Fibroblast of skin of back (primary cell): Measurements from ENCODE around the gene GRB2.
A peak's percentile ranks its signal among the peaks of the same experiment; 100 is the strongest.

Source experiments
- DNase-seq: peaks from one replicate; pipeline ENCODE4 v3.0.0-alpha.2; 2013

Gene GRB2

GRCh38 chr17:75273977-75274708 is 131.3 kb downstream of the GRB2 start:
- DNase-seq = peak; percentile 44

DNA sequence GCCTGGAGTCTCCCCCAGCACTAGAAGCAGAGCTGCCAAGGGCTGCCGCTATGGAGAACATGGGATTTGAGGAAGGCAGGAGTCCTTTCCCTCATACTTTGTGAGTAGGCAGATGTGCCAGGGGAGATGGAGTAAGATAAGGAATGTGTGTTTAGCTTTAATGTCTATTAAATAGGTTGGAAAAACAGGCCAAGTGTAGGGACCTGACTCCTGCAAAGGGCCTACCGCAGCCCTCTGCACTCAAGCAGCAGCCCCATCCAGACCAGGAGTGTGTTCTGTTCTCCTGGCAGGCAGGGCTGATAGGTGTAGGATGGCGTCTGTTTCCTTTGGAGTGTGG is 132.7 kb downstream of the GRB2 start:
- DNase-seq = no peak

DNA sequence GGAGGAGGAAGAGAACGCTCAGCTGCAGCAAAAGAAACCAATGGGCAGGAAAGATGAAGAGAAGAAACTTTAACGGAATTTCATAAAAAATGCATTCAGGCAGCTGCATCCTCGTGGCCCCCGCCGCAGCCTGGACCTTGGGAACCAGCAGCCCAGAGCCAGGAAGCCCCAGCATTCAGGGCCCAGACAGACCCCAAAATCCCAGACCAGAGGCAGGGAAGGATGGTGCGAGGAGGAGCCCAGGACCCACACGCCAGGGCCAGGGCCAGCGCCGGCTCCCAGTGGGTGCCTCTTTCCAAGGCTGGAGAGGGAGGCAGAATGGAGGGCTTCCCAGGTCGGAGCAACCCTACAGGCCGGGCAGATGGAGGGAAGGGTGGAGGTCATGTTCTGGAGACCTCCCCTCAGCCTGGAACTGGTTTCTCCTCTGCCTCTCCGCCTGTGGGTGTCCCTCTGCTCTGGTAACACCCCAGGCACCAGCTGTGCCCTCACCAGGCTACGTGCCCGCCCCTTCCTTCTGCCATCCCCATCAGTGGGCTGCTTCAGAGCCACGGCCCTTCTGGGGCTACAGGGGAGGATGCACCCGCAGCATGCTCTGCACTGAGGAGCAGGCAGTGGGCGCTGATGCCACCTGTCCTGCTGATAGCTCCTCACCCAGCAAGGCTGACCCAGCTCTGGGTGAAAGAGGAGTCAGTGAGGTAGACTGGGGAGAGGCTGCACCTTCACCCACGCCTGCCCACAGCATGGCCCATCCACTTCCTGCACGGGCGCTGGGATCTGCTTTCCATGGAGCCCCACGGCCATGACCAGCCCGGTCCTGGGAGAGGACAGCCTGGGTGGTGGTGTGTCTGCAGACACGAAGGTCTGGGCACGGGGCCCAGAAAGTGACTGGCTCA is 133.3 kb downstream of the GRB2 start:
- no peak for DNase-seq

DNA sequence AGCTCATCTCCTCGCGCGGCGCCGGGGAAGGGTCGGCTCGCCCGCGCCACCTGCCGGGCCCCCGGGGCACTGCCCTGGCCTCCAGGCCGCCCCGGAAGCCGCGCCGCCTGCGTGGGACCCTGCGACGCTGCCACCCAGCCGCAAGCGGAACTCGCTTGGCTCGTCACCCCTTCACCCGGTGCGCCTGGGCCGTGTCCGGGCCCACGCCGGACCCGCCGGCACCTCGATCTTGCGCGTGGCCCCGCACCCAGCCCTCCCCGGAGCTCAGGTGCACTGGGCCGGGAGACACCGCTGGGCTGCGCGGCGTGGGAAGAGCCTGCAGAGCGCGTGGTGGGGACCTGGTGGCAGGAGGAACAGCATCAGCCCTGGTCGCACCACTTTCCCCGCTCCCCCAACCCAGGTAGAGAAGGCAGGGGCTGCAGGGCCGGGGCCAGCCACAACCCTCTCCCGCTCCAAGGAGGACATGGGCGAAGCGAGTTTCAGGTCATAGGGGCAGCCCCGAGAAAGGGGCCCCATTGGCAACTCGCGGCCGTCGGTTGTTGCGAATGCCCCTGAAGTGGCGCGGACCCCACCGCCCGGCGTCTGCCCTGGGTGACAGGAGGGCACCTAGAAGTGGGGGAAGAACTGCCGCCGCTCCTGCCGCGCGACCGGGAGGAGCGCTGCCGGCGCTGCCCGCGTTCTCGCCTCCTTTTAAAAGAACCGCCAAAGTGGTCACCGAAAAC is 134.1 kb downstream of the GRB2 start:
- DNase-seq = peak; percentile 73

GRCh38 chr17:75270966-75271232 is 134.6 kb downstream of the GRB2 start, which contains the start of gene MIF4GD:
MIF4GD (minus strand) TSS chr17:75271231; CDS start chr17:75270195, 1,036 bp downstream.
- DNase-seq = no peak

DNA sequence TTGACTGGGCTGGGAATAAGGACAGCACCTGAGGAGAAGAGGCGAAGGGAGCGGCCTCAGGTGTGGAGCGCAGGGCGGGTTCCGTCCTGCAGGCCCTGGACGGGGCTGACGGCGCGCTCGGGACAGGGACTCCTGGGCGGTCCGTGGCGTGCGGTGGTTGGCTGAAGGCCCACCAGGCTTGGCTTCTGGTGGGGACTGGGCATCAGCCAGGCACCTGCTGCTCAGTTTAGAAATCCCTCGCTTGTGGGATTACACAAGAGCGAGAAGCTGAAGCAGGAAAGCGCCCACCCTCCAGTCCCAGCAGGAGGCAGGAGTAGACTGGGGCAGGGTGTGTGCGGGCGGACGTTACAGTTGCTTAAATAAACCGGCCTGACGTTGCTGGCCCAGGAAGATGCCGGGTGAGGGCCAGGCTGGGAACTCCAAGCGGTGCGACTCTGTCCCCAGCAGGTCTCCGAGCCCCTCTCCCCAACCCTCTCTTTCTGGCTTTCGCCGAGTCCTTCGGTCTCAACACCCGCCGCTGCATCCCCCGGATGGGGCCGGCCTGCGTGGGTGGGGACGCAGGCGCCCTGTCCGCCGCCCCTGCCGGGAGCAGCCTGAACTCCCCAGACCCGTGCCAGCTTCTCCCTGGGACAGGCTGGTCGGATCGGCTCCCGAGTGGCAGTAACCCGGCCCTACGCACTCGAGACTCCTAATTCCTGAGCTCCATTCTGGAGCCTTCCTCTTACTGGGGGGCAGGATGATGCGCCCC is 135.1 kb downstream of the GRB2 start:
- peak; percentile 64 for DNase-seq

DNA sequence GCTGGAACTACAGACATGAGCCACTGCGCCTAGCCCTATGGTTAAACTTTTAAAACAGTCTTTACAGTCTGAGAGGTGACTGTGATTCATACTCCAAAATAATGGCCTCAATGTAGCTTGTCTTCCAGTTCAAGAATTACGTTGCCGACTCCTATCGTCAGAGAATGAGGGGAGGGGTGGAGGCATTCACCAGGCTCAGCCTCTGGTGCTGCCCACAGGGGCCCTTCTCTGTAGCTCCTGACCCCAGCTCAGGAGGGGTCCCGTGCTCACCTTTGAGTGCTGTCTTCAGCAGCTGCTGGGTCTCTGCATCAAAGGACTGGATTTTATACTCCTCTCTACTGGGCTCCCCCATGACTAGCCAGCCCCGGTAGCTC is 135.6 kb downstream of the GRB2 start:
- no peak for DNase-seq
